Measurements from ENCODE around the gene CDKN3. TPM values are rescaled to one million over a fixed set of nuclear protein-coding genes. Genes with fewer than 3 reads are reported as not detected.

Gene CDKN3, protein sequence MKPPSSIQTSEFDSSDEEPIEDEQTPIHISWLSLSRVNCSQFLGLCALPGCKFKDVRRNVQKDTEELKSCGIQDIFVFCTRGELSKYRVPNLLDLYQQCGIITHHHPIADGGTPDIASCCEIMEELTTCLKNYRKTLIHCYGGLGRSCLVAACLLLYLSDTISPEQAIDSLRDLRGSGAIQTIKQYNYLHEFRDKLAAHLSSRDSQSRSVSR
- total RNA-seq (1 to 10 TPM in 6 of 7 donors, under 1 TPM in 1; 0.56 to 3.1 (median 1.5) TPM), polyA plus RNA-seq (1 to 10 TPM; 2.5 to 3.1 TPM)
- long read RNA-seq, donor 1, partial matches to known transcripts: 1 of 4 reads
- long read RNA-seq, donor 1, other reads (novel, unspliced or antisense): 1 of 4 reads
- long read RNA-seq, donor 2, transcript CDKN3-205 (8 exons, 845 nt): minor isoform, 5 of 21 reads
- long read RNA-seq, donor 2, transcript CDKN3-202 (8 exons, 893 nt): major isoform, 16 of 21 reads
- long read RNA-seq, donor 2, partial matches to known transcripts: 0 of 21 reads
- long read RNA-seq, donor 2, other reads (novel, unspliced or antisense): 0 of 21 reads
- long read RNA-seq, donor 3, partial matches to known transcripts: 0 of 2 reads
- long read RNA-seq, donor 3, other reads (novel, unspliced or antisense): 1 of 2 reads

DNA sequence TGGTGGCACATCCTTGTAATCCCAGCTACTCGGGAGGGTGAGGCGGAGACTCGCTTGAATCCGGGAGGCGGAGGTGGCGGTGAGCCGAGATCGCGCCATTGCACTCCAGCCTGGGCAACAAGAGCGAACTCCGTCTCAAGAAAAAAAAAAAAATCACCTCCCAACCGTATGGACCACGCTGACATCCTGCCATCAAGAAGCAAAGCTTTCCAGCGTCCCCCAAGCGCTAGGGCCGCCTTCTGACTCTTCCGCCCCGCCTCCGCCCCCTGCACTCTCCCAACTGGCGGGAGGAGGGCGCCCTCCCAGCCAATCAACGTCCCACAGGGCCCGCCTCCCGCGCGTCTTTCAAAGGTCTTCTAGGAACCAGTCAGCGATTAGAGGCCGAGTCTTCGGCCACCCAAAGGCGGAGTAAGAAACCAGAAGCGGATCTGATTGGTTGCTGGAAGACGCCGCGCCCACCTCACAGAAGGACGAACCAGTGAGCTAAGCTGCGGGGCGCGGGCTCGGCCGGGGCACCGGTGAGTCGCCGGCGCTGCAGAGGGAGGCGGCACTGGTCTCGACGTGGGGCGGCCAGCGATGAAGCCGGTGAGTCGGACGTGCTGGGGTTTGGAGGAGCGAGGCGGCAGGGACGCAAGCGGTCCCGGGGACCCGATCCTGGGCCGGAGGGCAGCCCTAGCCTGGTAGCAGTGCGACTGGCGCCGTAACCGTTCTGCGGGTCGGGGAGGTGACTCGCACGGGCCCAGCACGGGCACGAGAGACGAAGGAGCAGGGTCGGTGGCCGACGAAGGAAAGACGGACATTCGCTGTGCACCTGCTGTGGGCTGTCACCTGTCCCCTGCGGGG, at the start of gene CDKN3:
Gene CDKN3, plus strand, starts transcription at position 515 of the 843 bp plus-strand sequence. Its CDS starts 62 bp downstream, at position 577.
- Histone ChIP-seq H3K4me1 (ENCODE audit: insufficient read depth) (no peaks in the 10 kb centered on the region), H3K27ac (no peak within 1 kb of the TSS), H3K9me3 (no peaks in the 10 kb centered on the region), H3K27me3 (no peaks in the 10 kb centered on the region), H3K4me3 (peak within 1 kb of the TSS; percentile 49), H3K36me3 (no peaks in the 10 kb centered on the region)
- 1% methylated on average over 65 to 76 of the region's 76 CpGs for WGBS, 3 donors
- TF ChIP-seq, protein P1, sequence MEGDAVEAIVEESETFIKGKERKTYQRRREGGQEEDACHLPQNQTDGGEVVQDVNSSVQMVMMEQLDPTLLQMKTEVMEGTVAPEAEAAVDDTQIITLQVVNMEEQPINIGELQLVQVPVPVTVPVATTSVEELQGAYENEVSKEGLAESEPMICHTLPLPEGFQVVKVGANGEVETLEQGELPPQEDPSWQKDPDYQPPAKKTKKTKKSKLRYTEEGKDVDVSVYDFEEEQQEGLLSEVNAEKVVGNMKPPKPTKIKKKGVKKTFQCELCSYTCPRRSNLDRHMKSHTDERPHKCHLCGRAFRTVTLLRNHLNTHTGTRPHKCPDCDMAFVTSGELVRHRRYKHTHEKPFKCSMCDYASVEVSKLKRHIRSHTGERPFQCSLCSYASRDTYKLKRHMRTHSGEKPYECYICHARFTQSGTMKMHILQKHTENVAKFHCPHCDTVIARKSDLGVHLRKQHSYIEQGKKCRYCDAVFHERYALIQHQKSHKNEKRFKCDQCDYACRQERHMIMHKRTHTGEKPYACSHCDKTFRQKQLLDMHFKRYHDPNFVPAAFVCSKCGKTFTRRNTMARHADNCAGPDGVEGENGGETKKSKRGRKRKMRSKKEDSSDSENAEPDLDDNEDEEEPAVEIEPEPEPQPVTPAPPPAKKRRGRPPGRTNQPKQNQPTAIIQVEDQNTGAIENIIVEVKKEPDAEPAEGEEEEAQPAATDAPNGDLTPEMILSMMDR (IDR thresholded peaks at IDR 0.05): peak; percentile 36 to 65 (median 63)
- TF ChIP-seq POLR2A (IDR thresholded peaks at IDR 0.05): peak; percentile 43
- no peak for TF ChIP-seq EP300 (IDR thresholded peaks at IDR 0.05)
- peak; percentile 96 to 98 (median 96) for DNase-seq
- intact Hi-C loops (cut with DNase I): no loop called here

GRCh38 chr14:54347044-54347443, 49.8 kb upstream of the CDKN3 start:
- intact Hi-C loops (cut with DNase I): no loop called here
- H3K27ac ChIP-seq: no peak overlapping the region

DNA sequence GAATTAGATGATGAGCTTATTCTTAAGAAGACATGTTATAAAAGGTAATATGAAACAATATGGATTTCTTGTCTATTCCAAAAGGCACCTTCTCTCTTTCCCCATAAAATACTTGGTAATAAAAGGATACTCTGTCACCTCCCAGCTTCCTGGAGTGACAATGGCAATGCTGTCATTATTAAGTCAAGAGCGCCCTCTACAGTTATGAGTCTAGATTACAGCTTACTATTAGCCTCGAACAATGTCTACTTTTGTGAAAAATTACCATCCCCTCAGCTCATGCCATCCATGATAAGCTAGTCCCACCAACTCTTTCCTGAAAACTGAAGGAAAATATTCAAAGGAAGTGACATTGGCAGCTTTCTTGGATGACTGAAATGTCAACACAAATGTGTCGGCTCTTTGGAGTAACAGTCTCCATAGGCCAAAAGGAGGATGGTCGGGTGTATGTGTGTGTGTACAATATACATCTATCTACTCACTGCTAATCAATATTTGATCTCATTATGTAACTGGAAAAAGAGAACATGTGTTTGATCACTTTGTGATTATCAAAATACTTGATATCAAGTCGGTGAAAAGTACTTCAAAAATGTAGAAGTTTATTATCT, 48.7 kb upstream of the CDKN3 start:
- Histone ChIP-seq H3K4me1 (ENCODE audit: insufficient read depth) (peaks cover 4% of the 10 kb centered on the region), H3K36me3 (no peaks in the 10 kb centered on the region), H3K27me3 (no peaks in the 10 kb centered on the region), H3K4me3 (no peak overlapping the region), H3K27ac (no peak overlapping the region), H3K9me3 (no peaks in the 10 kb centered on the region)
- 41 to 51% (median 45%) methylated on average over 5 of the region's 5 CpGs for WGBS, 3 donors
- intact Hi-C loops (cut with DNase I): no loop called here
- TF ChIP-seq, protein P1 (IDR thresholded peaks at IDR 0.05): peak; percentile 17 to 59 (median 58)
- TF ChIP-seq POLR2A (IDR thresholded peaks at IDR 0.05) (no peak), EP300 (IDR thresholded peaks at IDR 0.05) (no peak)
- no peak for DNase-seq

More at GRCh38 chr14:54347044-54347443, 49.8 kb upstream of the CDKN3 start:
- peaks cover 4% of the 10 kb centered on the region for H3K4me1 ChIP-seq (ENCODE audit: insufficient read depth)
- no peak for DNase-seq
- H3K36me3 ChIP-seq: no peaks in the 10 kb centered on the region
- no peaks in the 10 kb centered on the region for H3K27me3 ChIP-seq
- 93 to 96% (median 95%) methylated on average over 7 of the region's 7 CpGs for WGBS, 3 donors
- H3K4me3 ChIP-seq: no peak overlapping the region
- TF ChIP-seq, protein P1 (IDR thresholded peaks at IDR 0.05): no peak
- TF ChIP-seq POLR2A (IDR thresholded peaks at IDR 0.05) (no peak), EP300 (IDR thresholded peaks at IDR 0.05) (no peak)
- no peaks in the 10 kb centered on the region for H3K9me3 ChIP-seq
